ENCODE results near the gene APOD. TPM values are rescaled to one million over a fixed set of nuclear protein-coding genes. Genes with fewer than 3 reads are reported as not detected.

APOD gene
- total and polyA plus RNA-seq, 2 of the 8 experiments (the other 6 are each of a cell fraction or from before 2014, with no cell fraction given) = not detected

GRCh38 chr3:195597848-195598247 is 14.1 kb upstream of the APOD start:
- TF ChIP-seq CTCF (IDR thresholded peaks at IDR 0.05; ENCODE audit: control extremely low read depth in 1 of 3, insufficient read depth in 1 of 3, low read depth in 1 of 3, low read length in 3 of 3) (no peak), MAFK (IDR thresholded peaks at IDR 0.05; ENCODE audit: low read depth, low read length) (no peak), SP2 (IDR thresholded peaks at IDR 0.05; ENCODE audit: low read length) (no peak), E2F6 (IDR thresholded peaks at IDR 0.05) (no peak), TEAD4 (IDR thresholded peaks at IDR 0.05; ENCODE audit: low read depth, low read length) (no peak), POLR2AphosphoS5 (IDR thresholded peaks at IDR 0.05; ENCODE audit: low read depth, low read length) (no peak), SIN3A (conservative IDR thresholded peaks at IDR 0.05 in 1 of 2, IDR thresholded peaks at IDR 0.05 in 1 of 2; ENCODE audit: low read depth in 1 of 2, low read length in 2 of 2) (no peak), BRCA1 (IDR thresholded peaks at IDR 0.05; ENCODE audit: low read depth, low read length) (no peak), POU5F1 (IDR thresholded peaks at IDR 0.05; ENCODE audit: low read depth, low read length) (no peak), HDAC6 (IDR thresholded peaks at IDR 0.05; ENCODE audit: low read depth, low read length) (no peak)

More at GRCh38 chr3:195597848-195598247, 14.1 kb upstream of the APOD start:
- H3K4ac ChIP-seq (replicated peaks; ENCODE audit: insufficient read length, low read depth, low read length) = no peak overlapping the region
- no peaks in the 10 kb centered on the region for H3K27me3 ChIP-seq (replicated peaks in 1 of 4; ENCODE audit: control insufficient read depth in 3 of 4, extremely low read depth in 1 of 4, insufficient read depth in 3 of 4, low read length in 3 of 4)
- H3K79me2 ChIP-seq (ENCODE audit: control insufficient read depth in 1 of 2, insufficient read depth in 2 of 2, low read length in 2 of 2) = no peaks in the 10 kb centered on the region
- no peak overlapping the region for H4K8ac ChIP-seq (ENCODE audit: extremely low read depth, insufficient read depth, low read length)
- H3K14ac ChIP-seq (ENCODE audit: insufficient read length) = no peak overlapping the region
- H3K23ac ChIP-seq (ENCODE audit: insufficient read length) = no peak overlapping the region
- H4K5ac ChIP-seq (ENCODE audit: insufficient read length, low read depth, low read length) = no peak overlapping the region
- H2BK5ac ChIP-seq (ENCODE audit: low read depth, low read length) = no peak overlapping the region
- no peak overlapping the region for H2BK12ac ChIP-seq (ENCODE audit: low read depth, low read length)
- no peak overlapping the region for H2AK5ac ChIP-seq (ENCODE audit: low read depth, low read length)
- no peaks in the 10 kb centered on the region for H3K4me1 ChIP-seq (replicated peaks in 1 of 4; ENCODE audit: control insufficient read depth in 3 of 4, insufficient read depth in 4 of 4, low read length in 3 of 4)
- ChIA-PET POLR2A (ENCODE audit: partially characterized antibody) (no interaction called here), CTCF (ENCODE audit: partially characterized antibody) (interaction anchor here (0.6 to 1.6 kb wide), 2 partner anchors 17 to 514 kb away, joined by 3 to 4 read pairs; no protein-coding TSS in a partner anchor)
- no peak overlapping the region for H3K4me2 ChIP-seq (ENCODE audit: insufficient read depth in 1 of 2, low read depth in 2 of 2, low read length in 2 of 2)
- DNase-seq (ENCODE audit: low read depth in 1 of 2, low spot score in 2 of 2) (no peak), FAIRE-seq (no peak)
- no peaks in the 10 kb centered on the region for H3K36me3 ChIP-seq (ENCODE audit: control insufficient read depth in 2 of 4, insufficient read depth in 4 of 4, low read length in 3 of 4)
- H2AFZ ChIP-seq (ENCODE audit: low read length) = no peak overlapping the region
- no peak overlapping the region for H3K27ac ChIP-seq (ENCODE audit: low read depth, low read length)
- H3K18ac ChIP-seq (ENCODE audit: extremely low read depth, low read length) = no peak overlapping the region
- no peak overlapping the region for H4K91ac ChIP-seq (replicated peaks; ENCODE audit: insufficient read length, low read length)
- no peak overlapping the region for H3K56ac ChIP-seq (replicated peaks; ENCODE audit: insufficient read length, low read depth, low read length)
- H3K4me3 ChIP-seq (ENCODE audit: extremely low read depth in 1 of 4, insufficient read depth in 2 of 4, low read depth in 3 of 4, low read length in 4 of 4) = no peak overlapping the region
- no peaks in the 10 kb centered on the region for H4K20me1 ChIP-seq (replicated peaks in 1 of 2; ENCODE audit: control insufficient read depth in 1 of 2, insufficient read depth in 2 of 2, low read length in 2 of 2)
- peaks cover 12 to 17% of the 10 kb centered on the region in 2 experiments; a peak in 3 of 4 replicates for H3K9me3 ChIP-seq (ENCODE audit: insufficient read depth in 2 of 2, low read depth in 1 of 2, low read length in 1 of 2)
- WGBS, 2 experiments (ENCODE audit: extremely low coverage in 1 of 2, insufficient coverage in 1 of 2, insufficient read length in 1 of 2, insufficient replicate concordance in 2 of 2, low coverage in 1 of 2, low lambda C conversion rate in 2 of 2, missing lambda C conversion rate in 1 of 2) = 85% methylated on average over 6 of the region's 6 CpGs; no CpG with 5 or more reads in 1 of the 2 experiments
- no peak overlapping the region for H3K9ac ChIP-seq (replicated peaks in 1 of 4; ENCODE audit: extremely low read depth in 1 of 4, low read depth in 3 of 4, low read length in 3 of 4)
- no peak overlapping the region for H2BK20ac ChIP-seq (ENCODE audit: low read length)
- H3K23me2 ChIP-seq (ENCODE audit: low read depth, low read length) = no peaks in the 10 kb centered on the region
- no peaks in the 10 kb centered on the region for H3K79me1 ChIP-seq (ENCODE audit: low read depth, low read length)
- no peak overlapping the region for H2BK15ac ChIP-seq (ENCODE audit: low read length)
- H2BK120ac ChIP-seq (replicated peaks; ENCODE audit: low read depth, low read length) = no peak overlapping the region
